GM23338 (cell line): ENCODE measurements around the gene SLC25A36. TPM values are rescaled to one million over a fixed set of nuclear protein-coding genes. Genes with fewer than 3 reads are reported as not detected.

Experiments used
- ATAC-seq: fragments of 200-7000 bp; cut with Tn5 transposase; 3 replicates; pipeline ENCODE4 v1.9.1; 2020
- DNase-seq: peaks from one replicate; pipeline ENCODE4 v3.0.0-alpha.2; 2015; ENCODE audit warnings: low spot score
- H2AFZ ChIP-seq: fragments of 200-600 bp; sonication (generic); 2 replicates; pipeline ENCODE4 v1.8.0; 2016; ENCODE audit warnings: antibody characterized with exemption, mild to moderate bottlenecking, moderate library complexity
- H3F3A ChIP-seq: fragments of 200-600 bp; sonication (generic); replicated peaks from 2 replicates; pipeline ENCODE4 v1.8.0; 2017; ENCODE audit warnings: antibody characterized with exemption, mixed run types, low read depth
- H3K27ac ChIP-seq: fragments of 200-600 bp; sonication (generic); 2 replicates; pipeline ENCODE4 v1.6.1; 2016; ENCODE audit warnings: low read depth
- H3K27me3 ChIP-seq: fragments of 200-600 bp; sonication (generic); 2 replicates; pipeline ENCODE4 v1.8.0; 2016; ENCODE audit warnings: mild to moderate bottlenecking, mixed run types, moderate library complexity; ENCODE audit not compliant: insufficient read depth
- H3K36me3 ChIP-seq: fragments of 200-600 bp; sonication (generic); 2 replicates; pipeline ENCODE4 v1.8.0; 2016; ENCODE audit warnings: mild to moderate bottlenecking; ENCODE audit not compliant: insufficient read depth
- H3K4me1 ChIP-seq: fragments of 200-600 bp; sonication (generic); 2 replicates; pipeline ENCODE4 v1.8.0; 2016; ENCODE audit warnings: mild to moderate bottlenecking, moderate library complexity; ENCODE audit not compliant: insufficient read depth
- H3K4me2 ChIP-seq: fragments of 200-600 bp; sonication (generic); 2 replicates; pipeline ENCODE4 v1.7.1; 2017; ENCODE audit warnings: mixed run types
- H3K4me3 ChIP-seq: fragments of 200-600 bp; sonication (generic); 2 replicates; pipeline ENCODE4 v1.6.1; 2016; ENCODE audit warnings: mixed run types
- H3K79me2 ChIP-seq: fragments of 200-600 bp; sonication (generic); replicated peaks from 2 replicates; pipeline ENCODE4 v1.8.0; 2017; ENCODE audit warnings: mild to moderate bottlenecking; ENCODE audit not compliant: insufficient read depth
- H3K9me2 ChIP-seq: fragments of 200-600 bp; sonication (generic); 2 replicates; pipeline ENCODE4 v1.8.0; 2017; ENCODE audit not compliant: insufficient read depth
- H4K20me1 ChIP-seq: fragments of 200-600 bp; sonication (generic); replicated peaks from 2 replicates; pipeline ENCODE4 v1.8.0; 2017; ENCODE audit warnings: mild to moderate bottlenecking; ENCODE audit not compliant: insufficient read depth
- H3K27ac Mint-ChIP-seq: 2 replicates; pipeline ENCODE4 v1.8.0; 2020; ENCODE audit warnings: inconsistent platforms, mild to moderate bottlenecking, moderate library complexity, mixed read lengths
- H3K27me3 Mint-ChIP-seq: 3 replicates; pipeline ENCODE4 v1.8.0; 2022; ENCODE audit warnings: low read depth, mild to moderate bottlenecking, moderate library complexity, mixed read lengths, inconsistent platforms; ENCODE audit not compliant: insufficient read depth, poor library complexity
- H3K36me3 Mint-ChIP-seq: 3 replicates; pipeline ENCODE4 v1.8.0; 2021; ENCODE audit warnings: low read depth, mild to moderate bottlenecking, inconsistent platforms, moderate library complexity, mixed read lengths
- H3K4me1 Mint-ChIP-seq: 3 replicates; pipeline ENCODE4 v1.8.0; 2020; ENCODE audit warnings: mild to moderate bottlenecking, inconsistent platforms, mixed read lengths
- H3K4me3 Mint-ChIP-seq: 3 replicates; pipeline ENCODE4 v1.8.0; 2021; ENCODE audit warnings: moderate library complexity, mild to moderate bottlenecking, inconsistent platforms, mixed read lengths
- H3K9me3 Mint-ChIP-seq: 3 replicates; pipeline ENCODE4 v1.8.0; 2020; ENCODE audit warnings: moderate library complexity, mild to moderate bottlenecking, inconsistent platforms, mixed read lengths
- CREB1 ChIP-seq: fragments of 250-450 bp; sonication (Bioruptor Pico); IDR thresholded peaks from 2 replicates; pipeline ENCODE4 v1.5.0; 2020; ENCODE audit warnings: low read depth, mild to moderate bottlenecking, moderate library complexity
- EZH2 ChIP-seq: fragments of 200-600 bp; sonication (generic); IDR thresholded peaks from one replicate; pipeline ENCODE4 v1.8.0; 2017; ENCODE audit warnings: antibody characterized with exemption, mild to moderate bottlenecking, low read depth; ENCODE audit not compliant: unreplicated experiment
- EZH2phosphoT487 ChIP-seq: fragments of 200-600 bp; sonication (generic); IDR thresholded peaks from one replicate; pipeline ENCODE4 v1.8.1; 2018; ENCODE audit warnings: antibody characterized with exemption; ENCODE audit not compliant: unreplicated experiment
- NANOG ChIP-seq: IDR thresholded peaks from 2 replicates; pipeline ENCODE4 v1.6.1; 2016; ENCODE audit warnings: antibody characterized with exemption, borderline replicate concordance
- POLR2AphosphoS5 ChIP-seq: IDR thresholded peaks from 2 replicates; pipeline ENCODE4 v1.6.1; 2016; ENCODE audit warnings: antibody characterized with exemption, low read depth
- ZNF114 ChIP-seq: fragments of 250-450 bp; sonication (Bioruptor Pico); IDR thresholded peaks from 2 replicates; pipeline ENCODE4 v1.5.0; 2020; ENCODE audit warnings: mild to moderate bottlenecking, moderate library complexity
- ZNF331 ChIP-seq: fragments of 250-450 bp; sonication (Bioruptor Pico); IDR thresholded peaks from 2 replicates; pipeline ENCODE4 v1.5.0; 2020; ENCODE audit warnings: low read depth, mild to moderate bottlenecking, moderate library complexity
- polyA plus RNA-seq: library from polyadenylated mRNA; unstranded; fragments of >200 nt; fragmentation: Nextera tagmentation; extraction: Ambion mirVana; gene quantifications from 2 replicates; pipeline ENCODE4 v1.2.1, GENCODE V29; 2016
- total RNA-seq: library from RNA; depleted of rRNA; stranded (reverse); fragments of >200 nt; shearing (Covaris generic); gene quantifications from 2 replicates; pipeline ENCODE4 v1.2.3, GENCODE V29; 2014
- TF ChIP-seq, protein P1 (sequence below): fragments of 250-450 bp; sonication (Bioruptor Pico); IDR thresholded peaks from 2 replicates; pipeline ENCODE4 v1.5.0; 2020; ENCODE audit warnings: mild to moderate bottlenecking, moderate library complexity
- TF ChIP-seq, protein P2 (sequence below), 2 experiments: fragments of 200-600 bp in 1 of 2; sonication (generic) in 1 of 2; conservative IDR thresholded peaks; 2 replicates each; pipeline versions ENCODE4 v1.5.1 to v1.6.1; 2016 to 2017; ENCODE audit warnings: antibody characterized with exemption in 2 of 2, low read depth in 2 of 2, mild to moderate bottlenecking in 2 of 2, moderate library complexity in 1 of 2
- TF ChIP-seq, protein P3 (sequence below): IDR thresholded peaks from one replicate; pipeline ENCODE4 v1.6.1; 2018; ENCODE audit warnings: antibody characterized with exemption; ENCODE audit not compliant: unreplicated experiment

SLC25A36 gene
- total and polyA plus RNA-seq, 2 experiments from 2014 or later: 113 to 123 TPM

DNA sequence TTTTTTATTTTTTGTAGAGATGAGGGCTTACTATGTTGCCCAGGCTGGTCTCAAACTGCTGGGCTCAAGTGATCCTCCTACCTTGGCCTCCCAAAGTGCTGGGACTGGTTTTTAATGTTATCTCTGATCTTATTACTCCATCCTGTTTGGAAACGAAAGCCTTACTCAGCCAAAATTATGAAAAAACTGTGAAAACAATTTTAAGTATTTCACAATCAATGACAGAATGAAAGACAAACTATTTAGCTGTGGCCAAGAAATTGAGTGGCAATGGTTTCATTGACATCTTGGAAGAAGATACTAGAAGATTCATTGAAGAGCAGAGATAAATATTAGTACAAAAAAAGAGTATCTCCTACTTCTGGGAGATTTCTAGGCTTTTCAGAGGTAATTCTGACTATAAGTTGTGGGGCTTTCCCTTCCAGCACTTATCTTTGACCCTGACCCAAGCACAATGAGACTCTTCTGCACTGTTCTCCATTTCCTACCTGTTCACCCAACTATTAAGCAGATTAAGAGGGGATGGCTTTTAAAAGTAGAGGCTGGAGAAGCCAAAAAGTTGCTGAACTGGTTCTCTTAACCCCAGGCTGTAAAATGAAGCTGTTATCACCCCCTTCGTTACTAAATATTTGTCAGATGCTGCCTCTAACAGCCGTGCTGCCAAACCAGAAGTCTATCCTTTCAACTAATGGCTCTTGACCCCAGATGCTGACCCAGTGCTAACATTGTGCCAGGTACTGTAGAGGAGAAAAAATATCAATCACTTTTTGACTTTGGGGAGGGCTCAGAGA is 14.2 kb upstream of the SLC25A36 start:
- Mint-ChIP-seq H3K27me3 (no peaks in the 10 kb centered on the region), H3K4me3 (no peak overlapping the region), H3K27ac (no peak overlapping the region; the same call in 1 of the 2 replicates), H3K36me3 (no peaks in the 10 kb centered on the region), H3K9me3 (no peaks in the 10 kb centered on the region), H3K4me1 (peaks cover 4% of the 10 kb centered on the region; the same call in 2 of the 3 replicates)
- Histone ChIP-seq H2AFZ (peak overlapping the region; percentile 64; the same call in 1 of the 2 replicates), H3K4me1 (no peaks in the 10 kb centered on the region; the same call in 1 of the 2 replicates), H3K4me2 (no peak overlapping the region), H4K20me1 (no peaks in the 10 kb centered on the region), H3K27me3 (no peaks in the 10 kb centered on the region), H3K4me3 (no peak overlapping the region), H3F3A (no peaks in the 10 kb centered on the region), H3K36me3 (no peaks in the 10 kb centered on the region), H3K79me2 (no peaks in the 10 kb centered on the region), H3K27ac (no peak overlapping the region), H3K9me2 (no peaks in the 10 kb centered on the region)
- ATAC-seq (no peak), DNase-seq (no peak)
- no peak for TF ChIP-seq POLR2AphosphoS5
- no peak for TF ChIP-seq EZH2
- no peak for TF ChIP-seq ZNF331 (CRISPR knock-in tag)
- TF ChIP-seq, protein P1, sequence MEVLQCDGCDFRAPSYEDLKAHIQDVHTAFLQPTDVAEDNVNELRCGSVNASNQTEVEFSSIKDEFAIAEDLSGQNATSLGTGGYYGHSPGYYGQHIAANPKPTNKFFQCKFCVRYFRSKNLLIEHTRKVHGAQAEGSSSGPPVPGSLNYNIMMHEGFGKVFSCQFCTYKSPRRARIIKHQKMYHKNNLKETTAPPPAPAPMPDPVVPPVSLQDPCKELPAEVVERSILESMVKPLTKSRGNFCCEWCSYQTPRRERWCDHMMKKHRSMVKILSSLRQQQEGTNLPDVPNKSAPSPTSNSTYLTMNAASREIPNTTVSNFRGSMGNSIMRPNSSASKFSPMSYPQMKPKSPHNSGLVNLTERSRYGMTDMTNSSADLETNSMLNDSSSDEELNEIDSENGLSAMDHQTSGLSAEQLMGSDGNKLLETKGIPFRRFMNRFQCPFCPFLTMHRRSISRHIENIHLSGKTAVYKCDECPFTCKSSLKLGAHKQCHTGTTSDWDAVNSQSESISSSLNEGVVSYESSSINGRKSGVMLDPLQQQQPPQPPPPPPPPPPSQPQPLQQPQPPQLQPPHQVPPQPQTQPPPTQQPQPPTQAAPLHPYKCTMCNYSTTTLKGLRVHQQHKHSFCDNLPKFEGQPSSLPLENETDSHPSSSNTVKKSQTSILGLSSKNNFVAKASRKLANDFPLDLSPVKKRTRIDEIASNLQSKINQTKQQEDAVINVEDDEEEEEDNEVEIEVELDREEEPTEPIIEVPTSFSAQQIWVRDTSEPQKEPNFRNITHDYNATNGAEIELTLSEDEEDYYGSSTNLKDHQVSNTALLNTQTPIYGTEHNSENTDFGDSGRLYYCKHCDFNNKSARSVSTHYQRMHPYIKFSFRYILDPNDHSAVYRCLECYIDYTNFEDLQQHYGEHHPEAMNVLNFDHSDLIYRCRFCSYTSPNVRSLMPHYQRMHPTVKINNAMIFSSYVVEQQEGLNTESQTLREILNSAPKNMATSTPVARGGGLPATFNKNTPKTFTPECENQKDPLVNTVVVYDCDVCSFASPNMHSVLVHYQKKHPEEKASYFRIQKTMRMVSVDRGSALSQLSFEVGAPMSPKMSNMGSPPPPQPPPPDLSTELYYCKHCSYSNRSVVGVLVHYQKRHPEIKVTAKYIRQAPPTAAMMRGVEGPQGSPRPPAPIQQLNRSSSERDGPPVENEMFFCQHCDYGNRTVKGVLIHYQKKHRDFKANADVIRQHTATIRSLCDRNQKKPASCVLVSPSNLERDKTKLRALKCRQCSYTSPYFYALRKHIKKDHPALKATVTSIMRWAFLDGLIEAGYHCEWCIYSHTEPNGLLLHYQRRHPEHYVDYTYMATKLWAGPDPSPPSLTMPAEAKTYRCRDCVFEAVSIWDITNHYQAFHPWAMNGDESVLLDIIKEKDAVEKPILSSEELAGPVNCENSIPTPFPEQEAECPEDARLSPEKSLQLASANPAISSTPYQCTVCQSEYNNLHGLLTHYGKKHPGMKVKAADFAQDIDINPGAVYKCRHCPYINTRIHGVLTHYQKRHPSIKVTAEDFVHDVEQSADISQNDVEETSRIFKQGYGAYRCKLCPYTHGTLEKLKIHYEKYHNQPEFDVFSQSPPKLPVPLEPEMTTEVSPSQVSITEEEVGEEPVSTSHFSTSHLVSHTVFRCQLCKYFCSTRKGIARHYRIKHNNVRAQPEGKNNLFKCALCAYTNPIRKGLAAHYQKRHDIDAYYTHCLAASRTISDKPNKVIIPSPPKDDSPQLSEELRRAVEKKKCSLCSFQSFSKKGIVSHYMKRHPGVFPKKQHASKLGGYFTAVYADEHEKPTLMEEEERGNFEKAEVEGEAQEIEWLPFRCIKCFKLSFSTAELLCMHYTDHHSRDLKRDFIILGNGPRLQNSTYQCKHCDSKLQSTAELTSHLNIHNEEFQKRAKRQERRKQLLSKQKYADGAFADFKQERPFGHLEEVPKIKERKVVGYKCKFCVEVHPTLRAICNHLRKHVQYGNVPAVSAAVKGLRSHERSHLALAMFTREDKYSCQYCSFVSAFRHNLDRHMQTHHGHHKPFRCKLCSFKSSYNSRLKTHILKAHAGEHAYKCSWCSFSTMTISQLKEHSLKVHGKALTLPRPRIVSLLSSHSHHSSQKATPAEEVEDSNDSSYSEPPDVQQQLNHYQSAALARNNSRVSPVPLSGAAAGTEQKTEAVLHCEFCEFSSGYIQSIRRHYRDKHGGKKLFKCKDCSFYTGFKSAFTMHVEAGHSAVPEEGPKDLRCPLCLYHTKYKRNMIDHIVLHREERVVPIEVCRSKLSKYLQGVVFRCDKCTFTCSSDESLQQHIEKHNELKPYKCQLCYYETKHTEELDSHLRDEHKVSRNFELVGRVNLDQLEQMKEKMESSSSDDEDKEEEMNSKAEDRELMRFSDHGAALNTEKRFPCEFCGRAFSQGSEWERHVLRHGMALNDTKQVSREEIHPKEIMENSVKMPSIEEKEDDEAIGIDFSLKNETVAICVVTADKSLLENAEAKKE (CRISPR knock-in tag): no peak
- TF ChIP-seq, protein P2, sequence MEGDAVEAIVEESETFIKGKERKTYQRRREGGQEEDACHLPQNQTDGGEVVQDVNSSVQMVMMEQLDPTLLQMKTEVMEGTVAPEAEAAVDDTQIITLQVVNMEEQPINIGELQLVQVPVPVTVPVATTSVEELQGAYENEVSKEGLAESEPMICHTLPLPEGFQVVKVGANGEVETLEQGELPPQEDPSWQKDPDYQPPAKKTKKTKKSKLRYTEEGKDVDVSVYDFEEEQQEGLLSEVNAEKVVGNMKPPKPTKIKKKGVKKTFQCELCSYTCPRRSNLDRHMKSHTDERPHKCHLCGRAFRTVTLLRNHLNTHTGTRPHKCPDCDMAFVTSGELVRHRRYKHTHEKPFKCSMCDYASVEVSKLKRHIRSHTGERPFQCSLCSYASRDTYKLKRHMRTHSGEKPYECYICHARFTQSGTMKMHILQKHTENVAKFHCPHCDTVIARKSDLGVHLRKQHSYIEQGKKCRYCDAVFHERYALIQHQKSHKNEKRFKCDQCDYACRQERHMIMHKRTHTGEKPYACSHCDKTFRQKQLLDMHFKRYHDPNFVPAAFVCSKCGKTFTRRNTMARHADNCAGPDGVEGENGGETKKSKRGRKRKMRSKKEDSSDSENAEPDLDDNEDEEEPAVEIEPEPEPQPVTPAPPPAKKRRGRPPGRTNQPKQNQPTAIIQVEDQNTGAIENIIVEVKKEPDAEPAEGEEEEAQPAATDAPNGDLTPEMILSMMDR (conservative IDR thresholded peaks at IDR 0.05; ENCODE audit: low read depth in 2 of 2): no peak
- no peak for TF ChIP-seq CREB1
- TF ChIP-seq NANOG: no peak
- no peak for TF ChIP-seq EZH2phosphoT487
- TF ChIP-seq, protein P3, sequence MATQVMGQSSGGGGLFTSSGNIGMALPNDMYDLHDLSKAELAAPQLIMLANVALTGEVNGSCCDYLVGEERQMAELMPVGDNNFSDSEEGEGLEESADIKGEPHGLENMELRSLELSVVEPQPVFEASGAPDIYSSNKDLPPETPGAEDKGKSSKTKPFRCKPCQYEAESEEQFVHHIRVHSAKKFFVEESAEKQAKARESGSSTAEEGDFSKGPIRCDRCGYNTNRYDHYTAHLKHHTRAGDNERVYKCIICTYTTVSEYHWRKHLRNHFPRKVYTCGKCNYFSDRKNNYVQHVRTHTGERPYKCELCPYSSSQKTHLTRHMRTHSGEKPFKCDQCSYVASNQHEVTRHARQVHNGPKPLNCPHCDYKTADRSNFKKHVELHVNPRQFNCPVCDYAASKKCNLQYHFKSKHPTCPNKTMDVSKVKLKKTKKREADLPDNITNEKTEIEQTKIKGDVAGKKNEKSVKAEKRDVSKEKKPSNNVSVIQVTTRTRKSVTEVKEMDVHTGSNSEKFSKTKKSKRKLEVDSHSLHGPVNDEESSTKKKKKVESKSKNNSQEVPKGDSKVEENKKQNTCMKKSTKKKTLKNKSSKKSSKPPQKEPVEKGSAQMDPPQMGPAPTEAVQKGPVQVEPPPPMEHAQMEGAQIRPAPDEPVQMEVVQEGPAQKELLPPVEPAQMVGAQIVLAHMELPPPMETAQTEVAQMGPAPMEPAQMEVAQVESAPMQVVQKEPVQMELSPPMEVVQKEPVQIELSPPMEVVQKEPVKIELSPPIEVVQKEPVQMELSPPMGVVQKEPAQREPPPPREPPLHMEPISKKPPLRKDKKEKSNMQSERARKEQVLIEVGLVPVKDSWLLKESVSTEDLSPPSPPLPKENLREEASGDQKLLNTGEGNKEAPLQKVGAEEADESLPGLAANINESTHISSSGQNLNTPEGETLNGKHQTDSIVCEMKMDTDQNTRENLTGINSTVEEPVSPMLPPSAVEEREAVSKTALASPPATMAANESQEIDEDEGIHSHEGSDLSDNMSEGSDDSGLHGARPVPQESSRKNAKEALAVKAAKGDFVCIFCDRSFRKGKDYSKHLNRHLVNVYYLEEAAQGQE: no peak
- TF ChIP-seq ZNF114: no peak
